PC-9 (cell line): ENCODE data around the gene OSBPL2. TPM values are rescaled to one million over a fixed set of nuclear protein-coding genes. Genes with fewer than 3 reads are reported as not detected.

ENCODE experiments used
- BruUV-seq: library from RNA; stranded (reverse); fragments of 400-500 nt; replicated peaks from 2 replicates; lab custom pipeline; 2021; lab: Mats Ljungman, UMichigan
- CTCF ChIA-PET: fragments of 300-600 bp; sonication (Branson Sonifier 250); formaldehyde crosslinking; loops from one replicate; lab custom pipeline; 2022; ENCODE audit warnings: antibody characterized with exemption; lab: Charles Lee
- POLR2A ChIA-PET: fragments of 300-600 bp; sonication (Branson Sonifier 250); formaldehyde crosslinking; loops from one replicate; lab custom pipeline; 2022; ENCODE audit warnings: antibody characterized with exemption; ENCODE audit not compliant: unreplicated experiment; lab: Charles Lee
- DNase-seq, 2 experiments: peaks; one replicate each; pipeline versions ENCODE4 v3.0.0 to v3.0.0-alpha.2; 2015 to 2022; ENCODE audit warnings: mixed read lengths in 1 of 2
- H2AFZ ChIP-seq: fragments of 200-600 bp; sonication (generic); 2 replicates; pipeline ENCODE4 v1.8.1; 2017; ENCODE audit warnings: antibody characterized with exemption
- H3F3A ChIP-seq: fragments of 200-600 bp; sonication (generic); 2 replicates; pipeline ENCODE4 v1.8.1; 2017; ENCODE audit warnings: antibody characterized with exemption, mild to moderate bottlenecking, low read depth; ENCODE audit not compliant: insufficient read depth
- H3K27ac ChIP-seq: fragments of 200-600 bp; sonication (generic); 2 replicates; pipeline ENCODE4 v1.6.1; 2016; ENCODE audit warnings: mixed run types
- H3K27me3 ChIP-seq: fragments of 200-600 bp; sonication (generic); 2 replicates; pipeline ENCODE4 v1.6.1; 2016; ENCODE audit warnings: low read depth, mixed run types; ENCODE audit not compliant: insufficient read depth
- H3K36me3 ChIP-seq: fragments of 200-600 bp; sonication (generic); 2 replicates; pipeline ENCODE4 v1.6.1; 2016; ENCODE audit warnings: low read depth, mixed run types
- H3K4me1 ChIP-seq: fragments of 200-600 bp; sonication (generic); replicated peaks from 2 replicates; pipeline ENCODE4 v1.6.1; 2016; ENCODE audit warnings: mixed run types; ENCODE audit not compliant: insufficient read depth
- H3K4me2 ChIP-seq: fragments of 200-600 bp; sonication (generic); 2 replicates; pipeline ENCODE4 v1.6.1; 2017; ENCODE audit warnings: mixed run types
- H3K4me3 ChIP-seq: fragments of 200-600 bp; sonication (generic); 2 replicates; pipeline ENCODE4 v1.6.1; 2016; ENCODE audit warnings: mixed run types
- H3K79me2 ChIP-seq: fragments of 200-600 bp; sonication (generic); 2 replicates; pipeline ENCODE4 v1.6.1; 2017; ENCODE audit warnings: low read depth, mixed run types
- H3K9me2 ChIP-seq: fragments of 200-600 bp; sonication (generic); 2 replicates; pipeline ENCODE4 v1.8.1; 2017; ENCODE audit warnings: mild to moderate bottlenecking; ENCODE audit not compliant: insufficient read depth
- H3K9me3 ChIP-seq: fragments of 200-600 bp; sonication (generic); 2 replicates; pipeline ENCODE4 v1.8.1; 2016; ENCODE audit warnings: low read depth; ENCODE audit not compliant: insufficient read depth
- H4K20me1 ChIP-seq: fragments of 200-600 bp; sonication (generic); 2 replicates; pipeline ENCODE4 v1.8.1; 2017; ENCODE audit not compliant: insufficient read depth
- CTCF ChIP-seq: fragments of 200-600 bp; sonication (generic); conservative IDR thresholded peaks from 2 replicates; pipeline ENCODE4 v1.6.1; 2017; ENCODE audit warnings: mixed run types, antibody characterized with exemption, mild to moderate bottlenecking, moderate library complexity
- EZH2 ChIP-seq: fragments of 200-600 bp; sonication (generic); IDR thresholded peaks from 2 replicates; pipeline ENCODE4 v1.8.0; 2017; ENCODE audit warnings: antibody characterized with exemption, low read depth
- intact Hi-C: fragments of 100-400 bp; cut with micrococcal nuclease; formaldehyde crosslinking; loops from one replicate; pipeline ENCODE4 v1.10.0; 2022; ENCODE audit not compliant: unreplicated experiment
- total RNA-seq: library from RNA; stranded (reverse); gene quantifications from 2 replicates; pipeline ENCODE4 v1.2.3, GENCODE V29; 2021

The OSBPL2 gene
- total RNA-seq, 1 experiment from 2014 or later: 84.8 TPM

- ChIA-PET POLR2A (no interaction called here), CTCF (no interaction called here)
- no peak for DNase-seq
- Histone ChIP-seq H3K9me3 (no peaks in the 10 kb centered on the region), H3K4me3 (no peak overlapping the region), H3F3A (no peaks in the 10 kb centered on the region; the same call in 1 of the 2 replicates), H4K20me1 (peaks cover 66% of the 10 kb centered on the region), H2AFZ (no peak overlapping the region), H3K36me3 (peaks cover 14% of the 10 kb centered on the region; the same call in 1 of the 2 replicates), H3K27me3 (no peaks in the 10 kb centered on the region), H3K79me2 (no peaks in the 10 kb centered on the region), H3K4me1 (no peaks in the 10 kb centered on the region), H3K4me2 (no peak overlapping the region), H3K27ac (no peak overlapping the region), H3K9me2 (no peaks in the 10 kb centered on the region)
- intact Hi-C loops: no loop called here
- BruUV-seq: no TSS peak
- TF ChIP-seq EZH2 (no peak), CTCF (no peak)
These were observed 35.1 kb downstream of the OSBPL2 start for GRCh38 chr20:62273416-62273815.

- CTCF ChIA-PET: no interaction called here
- POLR2A ChIA-PET: no interaction called here
- TF ChIP-seq EZH2 (no peak), CTCF (no peak)
These were observed 36.1 kb downstream of the OSBPL2 start for GRCh38 chr20:62274332-62274950.

GRCh38 chr20:62275219-62275618 is 36.9 kb downstream of the OSBPL2 start:
- peaks cover 60% of the 10 kb centered on the region for H4K20me1 ChIP-seq
- H3K79me2 ChIP-seq: no peaks in the 10 kb centered on the region
- no peaks in the 10 kb centered on the region for H3K9me3 ChIP-seq
- CTCF ChIA-PET: no interaction called here
- H3K4me1 ChIP-seq: no peaks in the 10 kb centered on the region
- no peaks in the 10 kb centered on the region for H3K27me3 ChIP-seq
- H3K9me2 ChIP-seq: no peaks in the 10 kb centered on the region
- no peak overlapping the region for H3K4me2 ChIP-seq
- intact Hi-C loops: no loop called here
- POLR2A ChIA-PET: no interaction called here
- H3K36me3 ChIP-seq: peaks cover 18% of the 10 kb centered on the region
- TF ChIP-seq EZH2: no peak
- TF ChIP-seq CTCF: no peak
- no peak for DNase-seq
- H3K27ac ChIP-seq: no peak overlapping the region
- no TSS peak for BruUV-seq
- no peaks in the 10 kb centered on the region; the same call in 1 of the 2 replicates for H3F3A ChIP-seq
- H3K4me3 ChIP-seq: no peak overlapping the region
- no peak overlapping the region for H2AFZ ChIP-seq

More at GRCh38 chr20:62274332-62274950, 36.1 kb downstream of the OSBPL2 start:
- Histone ChIP-seq H3K4me2 (no peak overlapping the region), H3K9me3 (no peaks in the 10 kb centered on the region), H3K9me2 (no peaks in the 10 kb centered on the region), H3K36me3 (peaks cover 17% of the 10 kb centered on the region; the same call in 1 of the 2 replicates), H3K27ac (no peak overlapping the region), H4K20me1 (peaks cover 60% of the 10 kb centered on the region), H3K4me3 (no peak overlapping the region), H3F3A (no peaks in the 10 kb centered on the region; the same call in 1 of the 2 replicates), H3K27me3 (no peaks in the 10 kb centered on the region), H3K79me2 (no peaks in the 10 kb centered on the region), H3K4me1 (no peaks in the 10 kb centered on the region), H2AFZ (no peak overlapping the region)
- BruUV-seq: no TSS peak
- no peak for DNase-seq
- intact Hi-C loops: no loop called here
